Measurements from ENCODE around the gene ELL. TPM values are rescaled to one million over a fixed set of nuclear protein-coding genes. Genes with fewer than 3 reads are reported as not detected.

ELL gene
- total RNA-seq, 1 experiment from 2014 or later = 14.6 TPM

- peaks cover 52% of the 10 kb centered on the region for H3F3A ChIP-seq (ENCODE audit: insufficient read depth, low read depth)
- no peaks in the 10 kb centered on the region for H3K36me3 ChIP-seq (ENCODE audit: low read depth)
- no TSS peak for BruUV-seq (replicated peaks)
- peaks cover 21% of the 10 kb centered on the region for H3K79me2 ChIP-seq (ENCODE audit: low read depth)
- ChIA-PET CTCF (interaction anchor here (0.6 to 1.0 kb wide), 5 partner anchors 29 to 208 kb away, joined by 3 to 8 read pairs (median 5); no protein-coding TSS in a partner anchor), POLR2A (ENCODE audit: unreplicated experiment) (interaction anchor here (0.6 to 1.0 kb wide), 3 partner anchors 36 to 135 kb away, joined by 3 to 4 read pairs (median 3); partner anchors contain the start of gene JUND)
- peak overlapping the region; percentile 87 for H2AFZ ChIP-seq
- H4K20me1 ChIP-seq (ENCODE audit: insufficient read depth) = peaks cover 17% of the 10 kb centered on the region
- H3K27me3 ChIP-seq (ENCODE audit: insufficient read depth, low read depth) = no peaks in the 10 kb centered on the region
- peak; percentile 68 to 85 for DNase-seq
- H3K27ac ChIP-seq = peak overlapping the region; percentile 56
- intact Hi-C loops (cut with micrococcal nuclease; ENCODE audit: unreplicated experiment) = loop anchor here (5.0 to 10.0 kb wide), 2 partner anchors 162 to 410 kb away; partner anchors contain the start of gene ARRDC2
- TF ChIP-seq CTCF (conservative IDR thresholded peaks at IDR 0.05) (no peak), EZH2 (IDR thresholded peaks at IDR 0.05; ENCODE audit: low read depth) (no peak)
- no peaks in the 10 kb centered on the region for H3K9me2 ChIP-seq (ENCODE audit: insufficient read depth)
- H3K4me3 ChIP-seq = peak overlapping the region; percentile 76
- peak overlapping the region; percentile 98 for H3K4me2 ChIP-seq
- H3K4me1 ChIP-seq (replicated peaks; ENCODE audit: insufficient read depth) = peaks cover 55% of the 10 kb centered on the region
- no peaks in the 10 kb centered on the region for H3K9me3 ChIP-seq (ENCODE audit: insufficient read depth, low read depth)
Measured at GRCh38 chr19:18416778-18417249, 105.1 kb downstream of the ELL start.

GRCh38 chr19:18415178-18415867 is 106.5 kb downstream of the ELL start:
- H3K4me1 ChIP-seq (replicated peaks; ENCODE audit: insufficient read depth) = peaks cover 48% of the 10 kb centered on the region
- H3K9me3 ChIP-seq (ENCODE audit: insufficient read depth, low read depth) = no peaks in the 10 kb centered on the region
- TF ChIP-seq CTCF (conservative IDR thresholded peaks at IDR 0.05) = no peak
- no peak for TF ChIP-seq EZH2 (IDR thresholded peaks at IDR 0.05; ENCODE audit: low read depth)
- no peaks in the 10 kb centered on the region for H3K27me3 ChIP-seq (ENCODE audit: insufficient read depth, low read depth)
- peaks cover 2% of the 10 kb centered on the region; the same call in 1 of the 2 replicates for H4K20me1 ChIP-seq (ENCODE audit: insufficient read depth)
- CTCF ChIA-PET = interaction anchor here (0.6 to 1.0 kb wide), 3 partner anchors 24 to 87 kb away, joined by 3 to 5 read pairs (median 3); no protein-coding TSS in a partner anchor
- BruUV-seq (replicated peaks) = no TSS peak
- POLR2A ChIA-PET (ENCODE audit: unreplicated experiment) = interaction anchor here (0.6 kb wide), 1 partner anchor 223 kb away, joined by 3 read pairs; no protein-coding TSS in a partner anchor
- H3K79me2 ChIP-seq (ENCODE audit: low read depth) = peaks cover 6% of the 10 kb centered on the region
- no peaks in the 10 kb centered on the region for H3K36me3 ChIP-seq (ENCODE audit: low read depth)
- no peak overlapping the region for H3K27ac ChIP-seq
- H3K9me2 ChIP-seq (ENCODE audit: insufficient read depth) = no peaks in the 10 kb centered on the region
- H3K4me3 ChIP-seq = no peak overlapping the region
- intact Hi-C loops (cut with micrococcal nuclease; ENCODE audit: unreplicated experiment) = loop anchor here (5.0 to 10.0 kb wide), 2 partner anchors 161 to 408 kb away; partner anchors contain the start of gene ARRDC2
- no peak overlapping the region for H2AFZ ChIP-seq
- peaks cover 52% of the 10 kb centered on the region for H3F3A ChIP-seq (ENCODE audit: insufficient read depth, low read depth)
- peak overlapping the region; percentile 98 for H3K4me2 ChIP-seq
- DNase-seq = no peak

GRCh38 chr19:18414504-18415177 is 107.2 kb downstream of the ELL start:
- intact Hi-C loops (cut with micrococcal nuclease; ENCODE audit: unreplicated experiment) = loop anchor here (5.0 to 10.0 kb wide), 6 partner anchors 137 to 407 kb away; partner anchors contain the start of genes ARRDC2, MPV17L2 and PIK3R2
- peak overlapping the region; percentile 37 for H3K4me2 ChIP-seq
- POLR2A ChIA-PET (ENCODE audit: unreplicated experiment) = interaction anchor here (0.6 kb wide), 2 partner anchors 60 to 223 kb away, joined by 3 to 10 read pairs; no protein-coding TSS in a partner anchor

More at GRCh38 chr19:18414504-18415177, 107.2 kb downstream of the ELL start:
- Histone ChIP-seq H3K4me1 (replicated peaks; ENCODE audit: insufficient read depth) (peaks cover 52% of the 10 kb centered on the region), H3K27ac (no peak overlapping the region), H3F3A (ENCODE audit: insufficient read depth, low read depth) (peaks cover 58% of the 10 kb centered on the region), H3K79me2 (ENCODE audit: low read depth) (no peaks in the 10 kb centered on the region), H3K4me3 (no peak overlapping the region), H2AFZ (peak overlapping the region; percentile 31; the same call in 1 of the 2 replicates), H3K9me2 (ENCODE audit: insufficient read depth) (no peaks in the 10 kb centered on the region), H3K9me3 (ENCODE audit: insufficient read depth, low read depth) (no peaks in the 10 kb centered on the region), H3K36me3 (ENCODE audit: low read depth) (no peaks in the 10 kb centered on the region), H4K20me1 (ENCODE audit: insufficient read depth) (no peaks in the 10 kb centered on the region), H3K27me3 (ENCODE audit: insufficient read depth, low read depth) (no peaks in the 10 kb centered on the region)
- peak in 1 of 2 experiments; percentile 67 for DNase-seq
- TF ChIP-seq CTCF (conservative IDR thresholded peaks at IDR 0.05) (no peak), EZH2 (IDR thresholded peaks at IDR 0.05; ENCODE audit: low read depth) (no peak)
- BruUV-seq (replicated peaks) = no TSS peak
- CTCF ChIA-PET = interaction anchor here (0.5 to 0.9 kb wide), 3 partner anchors 23 to 92 kb away, joined by 3 to 5 read pairs (median 5); no protein-coding TSS in a partner anchor
